ENCODE results near the gene PLA2G4F.
"Not testable (repeated sequence)": the region's sequence is repeated elsewhere in the genome, so short reads cannot be mapped to it uniquely, and the experiment has no call there.

PLA2G4F gene

GRCh38 chr15:42104095-42104891 is 52.1 kb downstream of the PLA2G4F start:
- no peak for FAIRE-seq
- DNase-seq (ENCODE audit: low spot score), result no peak

- no peak for DNase-seq (ENCODE audit: low spot score)
- no peak for FAIRE-seq
Measured at GRCh38 chr15:42102646-42103235, 53.7 kb downstream of the PLA2G4F start.

- peak; percentile 23 for DNase-seq (ENCODE audit: low spot score)
- no peak for FAIRE-seq
Measured at GRCh38 chr15:42101861-42102260, 54.6 kb downstream of the PLA2G4F start.

GRCh38 chr15:42100021-42100800 is 56.2 kb downstream of the PLA2G4F start:
- peak; percentile 17 for DNase-seq (ENCODE audit: low spot score)
- FAIRE-seq, result no peak

- DNase-seq (ENCODE audit: low spot score) (no peak), FAIRE-seq (no peak)
Measured at GRCh38 chr15:42097018-42097417, 59.4 kb downstream of the PLA2G4F start.

GRCh38 chr15:42094512-42094963 is 61.9 kb downstream of the PLA2G4F start, which contains the start of gene PLA2G4D:
PLA2G4D (minus strand) TSS chr15:42094562; CDS start chr15:42094459, 103 bp downstream.
- DNase-seq (ENCODE audit: low spot score) (no peak), FAIRE-seq (no peak)

- DNase-seq (ENCODE audit: low spot score), result no peak
- FAIRE-seq, result no peak
Measured at GRCh38 chr15:42093966-42094365, 62.5 kb downstream of the PLA2G4F start.

GRCh38 chr15:42092398-42093318 is 63.8 kb downstream of the PLA2G4F start:
- FAIRE-seq, result no peak
- DNase-seq (ENCODE audit: low spot score), result no peak

GRCh38 chr15:42091753-42092397 is 64.6 kb downstream of the PLA2G4F start:
- not testable (repeated sequence) for DNase-seq (ENCODE audit: low spot score)

GRCh38 chr15:42090781-42091180 is 65.7 kb downstream of the PLA2G4F start:
- DNase-seq (ENCODE audit: low spot score), result no peak
- FAIRE-seq, result no peak

More at GRCh38 chr15:42091753-42092397, 64.6 kb downstream of the PLA2G4F start:
- not testable (repeated sequence) for FAIRE-seq

- DNase-seq (ENCODE audit: low spot score) (no peak), FAIRE-seq (no peak)
Measured at GRCh38 chr15:42090370-42090769, 66.1 kb downstream of the PLA2G4F start.

- FAIRE-seq, result no peak
Measured at GRCh38 chr15:42089942-42090341, 66.5 kb downstream of the PLA2G4F start.

More at GRCh38 chr15:42089942-42090341, 66.5 kb downstream of the PLA2G4F start:
- no peak for DNase-seq (ENCODE audit: low spot score)

Data from RCC 7860 (cell line).